ENCODE data around the gene ZNF664.

ZNF664 gene

DNA sequence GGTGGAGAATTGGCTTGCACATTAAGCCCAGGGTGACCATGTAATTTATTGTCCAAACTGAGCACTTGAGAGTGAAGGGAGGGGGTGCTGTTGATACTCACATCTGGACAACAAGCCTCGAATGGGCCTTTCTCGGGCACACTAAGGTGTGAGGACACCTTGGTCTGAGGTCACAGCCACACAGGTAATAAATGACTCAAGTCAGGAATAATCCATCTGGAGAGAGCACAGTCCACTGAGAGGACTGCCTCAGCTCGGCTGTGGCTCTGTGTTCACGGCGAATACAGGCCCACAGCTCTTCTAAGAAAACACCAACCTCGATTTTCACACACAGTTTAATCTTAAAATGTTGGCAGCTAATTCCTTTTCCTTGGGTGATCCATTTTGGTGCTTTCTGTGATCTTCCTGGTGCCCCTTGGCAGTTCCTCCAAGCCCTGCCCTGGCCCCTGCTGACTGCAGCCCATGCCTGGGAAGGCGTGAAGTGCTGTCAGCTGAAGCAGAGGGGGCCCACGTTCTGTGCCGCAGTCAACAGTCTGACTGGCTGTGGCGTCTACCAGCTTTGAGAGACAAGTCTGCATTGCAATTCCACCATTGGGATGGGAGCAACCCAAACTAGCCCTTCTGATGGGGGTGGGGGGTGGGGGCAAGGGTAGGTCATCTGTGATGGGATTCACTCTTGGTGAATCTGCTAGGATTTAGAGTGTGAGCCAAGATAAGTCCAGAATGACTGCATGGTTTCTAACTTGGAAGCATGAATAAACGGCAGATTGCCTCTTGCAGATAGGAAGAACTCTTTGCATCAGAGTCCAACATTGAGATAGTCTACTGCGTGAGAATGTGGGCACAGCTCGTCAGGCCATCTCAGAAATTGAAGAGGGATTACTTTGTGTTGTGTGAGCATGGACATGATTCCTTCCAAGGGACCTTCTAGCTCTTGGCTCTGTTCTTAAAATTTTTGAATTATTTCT, 42.8 kb downstream of the ZNF664 start:
- DNase-seq = no peak

GRCh38 chr12:124017064-124017463, 44.0 kb downstream of the ZNF664 start:
- DNase-seq = no peak

- no peak for DNase-seq
Observed at GRCh38 chr12:124018539-124018938, 45.5 kb downstream of the ZNF664 start.

GRCh38 chr12:124019115-124019514, 46.1 kb downstream of the ZNF664 start:
- no peak for DNase-seq

DNA sequence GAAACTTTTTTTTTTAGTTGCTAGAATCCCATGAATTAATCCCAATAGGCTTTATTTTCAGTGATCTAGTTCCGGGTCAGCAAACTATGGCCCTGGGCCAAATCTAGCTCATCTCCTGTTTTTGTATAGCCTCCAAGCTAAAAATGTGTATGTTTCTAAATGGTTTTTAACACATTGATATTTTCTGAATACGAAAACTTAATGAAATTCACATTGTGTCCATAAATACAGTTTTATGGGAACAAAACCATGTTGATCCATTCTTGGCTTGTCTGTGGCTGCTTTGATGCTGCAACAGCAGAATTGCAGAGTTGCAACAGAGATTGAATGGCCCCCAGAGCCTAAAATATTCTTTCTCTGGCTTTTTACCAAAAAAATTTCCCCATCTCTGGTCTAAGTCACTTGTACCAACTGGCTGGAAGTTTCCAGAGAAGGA, 47.5 kb downstream of the ZNF664 start:
- DNase-seq = no peak

- no peak for DNase-seq
Observed at GRCh38 chr12:124021007-124021406, 48.0 kb downstream of the ZNF664 start.

- DNase-seq = no peak
Observed at GRCh38 chr12:124022161-124022560, 49.1 kb downstream of the ZNF664 start.

GRCh38 chr12:124024263-124024678, 51.3 kb downstream of the ZNF664 start:
- no peak for DNase-seq

DNA sequence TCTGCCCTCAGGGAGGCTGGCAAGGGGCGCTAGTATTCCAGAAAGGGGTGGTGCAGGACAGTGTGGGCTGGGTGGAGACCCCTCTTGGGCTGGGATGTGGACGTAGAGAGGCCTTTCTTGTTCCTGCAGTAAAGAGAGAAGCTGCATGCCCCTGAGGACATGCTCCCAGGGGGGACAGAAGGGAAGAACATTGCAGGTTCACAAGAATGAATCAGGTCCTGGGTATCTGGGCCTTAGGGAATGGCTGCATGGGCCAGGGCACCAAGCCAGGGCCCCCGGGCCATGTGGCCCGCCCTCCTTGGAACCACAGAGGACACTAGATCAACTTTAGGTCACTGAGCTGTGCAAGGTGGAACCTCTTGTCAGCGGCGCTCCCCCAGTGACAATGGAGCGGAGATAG, 51.8 kb downstream of the ZNF664 start:
- DNase-seq = no peak

DNA sequence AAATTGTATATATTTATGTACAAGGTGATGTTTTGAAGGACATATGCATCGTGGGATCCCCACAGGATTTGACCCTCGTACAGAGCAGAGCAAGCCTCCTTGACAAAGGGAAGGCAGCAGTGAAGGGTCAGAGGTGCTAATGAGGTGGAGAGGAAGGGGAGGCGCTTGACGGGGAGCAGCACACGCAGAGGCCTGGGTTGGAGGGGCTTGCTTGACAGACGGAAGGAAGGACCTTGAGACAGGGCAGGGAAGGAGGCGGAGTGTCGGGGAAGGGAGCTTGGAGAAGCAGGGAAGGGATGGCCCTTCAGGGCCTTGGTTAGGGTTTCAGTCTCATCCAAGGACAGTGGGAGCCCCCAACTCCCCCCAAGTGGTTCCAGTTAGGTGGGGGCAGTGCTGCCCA, 52.6 kb downstream of the ZNF664 start:
- no peak for DNase-seq

- DNase-seq = no peak
Observed at GRCh38 chr12:124026755-124027745, 54.0 kb downstream of the ZNF664 start.

- no peak for DNase-seq
Observed at GRCh38 chr12:124027753-124028554, 54.9 kb downstream of the ZNF664 start.

GRCh38 chr12:124028555-124028925, 55.5 kb downstream of the ZNF664 start:
- DNase-seq = no peak

DNA sequence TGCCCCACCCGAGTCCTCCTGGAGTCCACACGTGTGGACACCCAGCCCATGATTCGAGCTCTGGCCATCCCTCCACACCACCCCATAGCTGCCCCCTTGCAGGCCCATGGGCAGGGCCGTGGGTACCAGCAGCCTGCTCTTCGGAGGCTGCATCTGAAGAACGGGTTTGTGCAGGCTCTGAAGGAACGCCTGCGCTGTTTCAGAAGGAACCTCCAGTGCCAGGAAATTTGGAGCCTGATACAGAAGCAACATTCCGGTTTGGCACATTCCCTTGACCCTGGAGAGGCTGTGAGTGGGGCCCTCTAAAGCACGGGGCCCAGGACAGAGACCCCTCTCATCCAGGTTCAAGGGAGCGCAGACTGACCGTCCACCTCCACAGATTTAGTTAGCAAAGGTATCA, 57.0 kb downstream of the ZNF664 start:
- DNase-seq = no peak

GRCh38 chr12:124030510-124030909, 57.5 kb downstream of the ZNF664 start:
- no peak for DNase-seq

- no peak for DNase-seq
Observed at GRCh38 chr12:124031058-124031457, 58.0 kb downstream of the ZNF664 start.

GRCh38 chr12:124032265-124032886, 59.4 kb downstream of the ZNF664 start:
- no peak for DNase-seq

GRCh38 chr12:124033859-124034258, 60.8 kb downstream of the ZNF664 start:
- DNase-seq = no peak

GRCh38 chr12:124034297-124034696, 61.3 kb downstream of the ZNF664 start:
- no peak for DNase-seq

GRCh38 chr12:124035163-124035562, 62.1 kb downstream of the ZNF664 start:
- no peak for DNase-seq

DNA sequence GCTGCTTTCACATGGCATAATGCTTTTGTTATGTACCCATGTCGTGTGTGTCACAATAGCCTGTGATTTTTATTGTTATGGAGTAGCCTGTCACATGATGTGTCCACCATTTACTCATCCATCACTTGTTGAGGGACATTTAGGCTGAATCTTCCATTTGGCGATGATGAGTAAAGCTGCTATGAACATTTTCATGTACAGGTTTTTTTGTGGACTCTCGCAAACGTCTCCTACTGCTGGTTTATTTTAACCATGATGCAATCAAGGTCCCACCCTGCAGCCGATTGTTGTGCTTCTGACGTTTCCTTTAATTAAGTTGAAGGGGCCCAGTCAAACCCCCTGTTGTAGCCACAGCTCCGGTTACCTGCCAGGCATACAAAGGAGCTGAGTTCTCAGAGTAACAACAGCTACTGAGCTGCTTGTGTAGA, 63.2 kb downstream of the ZNF664 start:
- DNase-seq = no peak

DNA sequence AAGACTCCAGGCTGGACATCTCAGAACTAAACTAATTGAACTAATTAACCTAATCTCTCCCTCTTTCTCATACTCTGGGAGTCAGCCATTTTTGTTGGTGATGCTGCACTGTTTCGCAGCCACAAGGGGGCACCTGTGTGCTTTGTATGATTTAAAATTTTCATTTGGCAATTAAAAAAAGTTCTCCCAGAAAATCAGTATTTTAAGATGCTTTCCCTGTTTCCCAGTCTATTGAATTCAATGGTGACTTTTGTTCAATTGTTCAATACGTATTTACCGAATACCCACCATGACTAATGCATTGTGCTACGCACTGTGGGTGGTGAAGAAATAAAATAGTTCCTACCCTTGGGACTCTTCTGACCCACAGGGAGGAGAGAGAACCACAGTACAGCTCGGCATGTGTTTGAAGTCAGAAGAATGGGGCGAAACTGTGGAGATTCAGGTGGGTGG, 63.7 kb downstream of the ZNF664 start:
- peak; percentile 79 for DNase-seq
